CD4-positive, alpha-beta T cell (primary cell): ENCODE results near the gene DIS3L2. TPM values are rescaled to one million over a fixed set of nuclear protein-coding genes. Genes with fewer than 3 reads are reported as not detected.

ENCODE experiments used
- ATAC-seq: fragments of 200-7000 bp; cut with Tn5 transposase; one replicate; pipeline ENCODE4 v1.10.0; 2022; ENCODE audit warnings: mild to moderate bottlenecking; ENCODE audit not compliant: poor library complexity
- CTCF ChIA-PET: fragments of 350-600 bp; sonication (Branson Sonifier 250); formaldehyde crosslinking; loops from one replicate; lab custom pipeline; 2021; ENCODE audit warnings: antibody characterized with exemption, inconsistent platforms; lab: Charles Lee
- POLR2A ChIA-PET: fragments of 350-600 bp; sonication (Branson Sonifier 250); formaldehyde crosslinking; loops from one replicate; lab custom pipeline; 2021; ENCODE audit warnings: antibody characterized with exemption, inconsistent platforms; lab: Charles Lee
- DNase-seq, 14 experiments: peaks; one replicate each; pipeline ENCODE4 v3.0.0-alpha.2; 2013 to 2020; ENCODE audit warnings: mixed read lengths in 2 of 14
- H3K27ac ChIP-seq, 2 donors: one replicate each; pipeline versions ENCODE4 v1.5.1 to v1.7.0; 2013; ENCODE audit warnings: low read length in 2 of 2, low read depth in 1 of 2, mild to moderate bottlenecking in 1 of 2
- H3K27me3 ChIP-seq, 2 experiments: 1 replicate in 1 of 2; 2 replicates in 1 of 2; pipeline versions ENCODE4 v1.6.1 to v1.7.0; 2013; ENCODE audit warnings: low read length in 2 of 2, control low read depth in 1 of 2, mild to moderate bottlenecking in 1 of 2, moderate library complexity in 1 of 2; ENCODE audit not compliant: insufficient read depth in 2 of 2, control insufficient read depth in 1 of 2
- H3K36me3 ChIP-seq: one replicate; pipeline ENCODE4 v1.6.1; 2013; ENCODE audit warnings: low read length, control low read depth; ENCODE audit not compliant: insufficient read depth
- H3K4me1 ChIP-seq: one replicate; pipeline ENCODE4 v1.6.1; 2013; ENCODE audit warnings: low read length, control low read depth; ENCODE audit not compliant: insufficient read depth
- H3K4me3 ChIP-seq: one replicate; pipeline ENCODE4 v1.5.1; 2013; ENCODE audit warnings: mild to moderate bottlenecking, low read length, moderate library complexity
- H3K9me3 ChIP-seq, 2 experiments: 1 replicate in 1 of 2; 2 replicates in 1 of 2; pipeline versions ENCODE4 v1.6.1 to v1.7.0; 2013; ENCODE audit warnings: low read length in 2 of 2, mild to moderate bottlenecking in 2 of 2, control low read depth in 1 of 2, moderate library complexity in 1 of 2; ENCODE audit not compliant: control insufficient read depth in 1 of 2, insufficient read depth in 1 of 2
- H3K27ac Mint-ChIP-seq: one replicate; pipeline ENCODE4 v1.8.0; 2020; ENCODE audit warnings: mixed read lengths
- H3K27me3 Mint-ChIP-seq: one replicate; pipeline ENCODE4 v1.8.0; 2021; ENCODE audit warnings: mixed read lengths
- H3K36me3 Mint-ChIP-seq: one replicate; pipeline ENCODE4 v1.8.0; 2021; ENCODE audit warnings: low read depth, mixed read lengths
- H3K4me1 Mint-ChIP-seq: one replicate; pipeline ENCODE4 v1.8.0; 2021; ENCODE audit warnings: low read depth, mixed read lengths
- H3K4me3 Mint-ChIP-seq: one replicate; pipeline ENCODE4 v1.8.0; 2020; ENCODE audit warnings: mild to moderate bottlenecking, mixed read lengths
- H3K9me3 Mint-ChIP-seq: one replicate; pipeline ENCODE4 v1.8.0; 2020; ENCODE audit warnings: mixed read lengths
- intact Hi-C, 2 experiments: fragments of 100-400 bp; cut with DNase I in 1 of 2; cut with micrococcal nuclease in 1 of 2; formaldehyde crosslinking; loops; one replicate each; pipeline versions ENCODE4 v1.15.1 to v1.9.0; 2023 to 2025; cut with DNase I, micrococcal nuclease
- total RNA-seq, 174 experiments: library from RNA in 2 of 174; stranded (reverse) in 2 of 174; gene quantifications; one replicate each; pipeline ENCODE4 v1.2.3 and lab custom pipeline; 2021 to 2026
- TF ChIP-seq, protein P1 (sequence below): fragments of 200-600 bp; IDR thresholded peaks from one replicate; pipeline ENCODE4 v1.8.0; 2022; ENCODE audit warnings: antibody characterized with exemption, mild to moderate bottlenecking

Gene DIS3L2
- total RNA-seq, 2 experiments from 2014 or later: 59.8 to 62.9 TPM

DNA sequence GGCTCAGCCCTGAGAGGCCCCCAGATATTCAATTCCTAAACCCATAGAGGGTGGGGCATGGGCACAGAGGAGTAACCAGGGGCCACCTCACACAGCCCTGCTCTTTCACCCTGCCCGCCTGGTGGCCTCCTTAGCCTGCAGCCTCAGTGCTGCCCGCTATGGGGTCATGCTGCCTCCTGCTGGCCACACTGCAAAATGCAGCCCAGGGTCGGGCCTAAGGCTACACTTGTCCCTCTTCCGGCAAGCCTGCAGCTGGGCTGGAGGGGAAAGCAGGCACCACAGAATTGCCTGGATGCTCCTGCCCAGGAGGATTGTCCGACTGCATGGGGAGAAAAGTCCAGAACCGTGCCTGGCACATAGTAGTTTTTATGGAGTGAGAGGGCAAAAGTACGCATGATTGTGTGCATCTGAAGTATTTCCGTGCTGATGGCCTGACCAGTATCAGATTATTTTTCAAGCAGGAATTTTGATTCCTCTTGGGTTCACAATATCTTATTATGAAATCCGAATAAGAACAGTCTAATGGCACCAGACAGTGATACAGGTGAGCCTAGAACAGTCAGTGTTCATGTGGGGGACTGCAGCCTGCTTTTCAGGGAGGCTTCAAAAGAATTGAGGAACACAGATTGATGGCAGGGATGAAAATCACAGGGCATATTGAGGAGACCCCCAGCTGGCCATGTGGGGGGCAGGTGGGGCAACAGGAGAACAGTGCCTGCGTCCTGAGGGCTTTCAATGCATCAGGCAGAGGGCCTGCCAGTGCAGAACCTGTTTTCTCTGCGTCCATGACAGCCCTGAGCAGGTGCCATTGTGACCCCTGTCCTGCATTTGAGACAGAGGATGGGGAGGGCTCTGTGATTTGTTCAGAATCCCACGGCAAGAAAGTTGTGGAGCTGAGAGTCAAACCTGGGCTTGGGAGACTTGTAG is 365.9 kb downstream of the DIS3L2 start:
- no peaks in the 10 kb centered on the region for H3K27me3 ChIP-seq
- no peaks in the 10 kb centered on the region for H3K9me3 Mint-ChIP-seq
- H3K27ac ChIP-seq: no peak overlapping the region
- H3K27ac Mint-ChIP-seq: peak overlapping the region; percentile 49
- intact Hi-C loops: loop anchor here (1.0 to 10.0 kb wide), 8 partner anchors 53 to 543 kb away; partner anchors contain the start of genes COPS7B (in 1 of the 2) and PDE6D (in 1 of the 2)
- H3K36me3 Mint-ChIP-seq: no peaks in the 10 kb centered on the region
- H3K4me3 Mint-ChIP-seq: no peak overlapping the region
- H3K4me3 ChIP-seq: no peak overlapping the region
- DNase-seq: peak; percentile 75 to 89 (median 84)
- peaks cover 25% of the 10 kb centered on the region for H3K4me1 ChIP-seq
- H3K9me3 ChIP-seq: no peaks in the 10 kb centered on the region
- H3K4me1 Mint-ChIP-seq: peaks cover 22% of the 10 kb centered on the region
- no peaks in the 10 kb centered on the region for H3K27me3 Mint-ChIP-seq
- H3K36me3 ChIP-seq: no peaks in the 10 kb centered on the region
- ChIA-PET CTCF (interaction anchor here (0.5 to 1.1 kb wide), 6 partner anchors 12 to 416 kb away, joined by 3 to 4 read pairs (median 3); no protein-coding TSS in a partner anchor), POLR2A (no interaction called here)
- TF ChIP-seq, protein P1, sequence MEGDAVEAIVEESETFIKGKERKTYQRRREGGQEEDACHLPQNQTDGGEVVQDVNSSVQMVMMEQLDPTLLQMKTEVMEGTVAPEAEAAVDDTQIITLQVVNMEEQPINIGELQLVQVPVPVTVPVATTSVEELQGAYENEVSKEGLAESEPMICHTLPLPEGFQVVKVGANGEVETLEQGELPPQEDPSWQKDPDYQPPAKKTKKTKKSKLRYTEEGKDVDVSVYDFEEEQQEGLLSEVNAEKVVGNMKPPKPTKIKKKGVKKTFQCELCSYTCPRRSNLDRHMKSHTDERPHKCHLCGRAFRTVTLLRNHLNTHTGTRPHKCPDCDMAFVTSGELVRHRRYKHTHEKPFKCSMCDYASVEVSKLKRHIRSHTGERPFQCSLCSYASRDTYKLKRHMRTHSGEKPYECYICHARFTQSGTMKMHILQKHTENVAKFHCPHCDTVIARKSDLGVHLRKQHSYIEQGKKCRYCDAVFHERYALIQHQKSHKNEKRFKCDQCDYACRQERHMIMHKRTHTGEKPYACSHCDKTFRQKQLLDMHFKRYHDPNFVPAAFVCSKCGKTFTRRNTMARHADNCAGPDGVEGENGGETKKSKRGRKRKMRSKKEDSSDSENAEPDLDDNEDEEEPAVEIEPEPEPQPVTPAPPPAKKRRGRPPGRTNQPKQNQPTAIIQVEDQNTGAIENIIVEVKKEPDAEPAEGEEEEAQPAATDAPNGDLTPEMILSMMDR: peak; percentile 93
- ATAC-seq: peak; percentile 92

DNA sequence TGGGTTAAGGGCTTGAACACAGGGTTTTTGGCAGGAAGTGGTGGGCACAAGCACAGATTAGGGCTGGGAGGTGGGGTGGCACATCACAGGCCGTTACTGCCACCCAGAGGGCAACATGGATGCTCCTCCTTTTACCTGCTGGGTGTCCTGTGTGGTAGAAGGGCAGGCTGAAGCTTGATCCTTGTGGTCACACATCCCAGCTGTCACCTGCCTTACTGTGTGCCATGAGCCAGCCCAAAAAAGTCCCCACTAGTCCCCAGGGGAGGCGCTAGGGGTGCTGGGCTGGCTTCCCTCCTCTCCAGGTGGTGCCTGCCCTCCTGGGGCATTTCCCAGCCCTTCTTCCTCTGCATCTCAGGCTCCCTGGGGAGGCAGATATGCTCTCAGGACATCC is 366.5 kb downstream of the DIS3L2 start:
- intact Hi-C loops: loop anchor here (5.0 to 10.0 kb wide), 6 partner anchors 53 to 543 kb away; partner anchors contain the start of genes COPS7B (in 1 of the 2) and PDE6D (in 1 of the 2)
- no peak overlapping the region for H3K4me3 Mint-ChIP-seq
- H3K27ac ChIP-seq: no peak overlapping the region
- TF ChIP-seq, protein P1: no peak
- no peak for DNase-seq
- ChIA-PET CTCF (no interaction called here), POLR2A (no interaction called here)
- H3K4me1 ChIP-seq: peaks cover 18% of the 10 kb centered on the region
- H3K4me1 Mint-ChIP-seq: peaks cover 15% of the 10 kb centered on the region
- no peaks in the 10 kb centered on the region for H3K9me3 Mint-ChIP-seq
- ATAC-seq: no peak
- H3K36me3 ChIP-seq: no peaks in the 10 kb centered on the region
- no peaks in the 10 kb centered on the region for H3K36me3 Mint-ChIP-seq
- no peak overlapping the region for H3K4me3 ChIP-seq
- H3K27me3 Mint-ChIP-seq: no peaks in the 10 kb centered on the region
- no peak overlapping the region for H3K27ac Mint-ChIP-seq
- H3K27me3 ChIP-seq: no peaks in the 10 kb centered on the region
- no peaks in the 10 kb centered on the region for H3K9me3 ChIP-seq

DNA sequence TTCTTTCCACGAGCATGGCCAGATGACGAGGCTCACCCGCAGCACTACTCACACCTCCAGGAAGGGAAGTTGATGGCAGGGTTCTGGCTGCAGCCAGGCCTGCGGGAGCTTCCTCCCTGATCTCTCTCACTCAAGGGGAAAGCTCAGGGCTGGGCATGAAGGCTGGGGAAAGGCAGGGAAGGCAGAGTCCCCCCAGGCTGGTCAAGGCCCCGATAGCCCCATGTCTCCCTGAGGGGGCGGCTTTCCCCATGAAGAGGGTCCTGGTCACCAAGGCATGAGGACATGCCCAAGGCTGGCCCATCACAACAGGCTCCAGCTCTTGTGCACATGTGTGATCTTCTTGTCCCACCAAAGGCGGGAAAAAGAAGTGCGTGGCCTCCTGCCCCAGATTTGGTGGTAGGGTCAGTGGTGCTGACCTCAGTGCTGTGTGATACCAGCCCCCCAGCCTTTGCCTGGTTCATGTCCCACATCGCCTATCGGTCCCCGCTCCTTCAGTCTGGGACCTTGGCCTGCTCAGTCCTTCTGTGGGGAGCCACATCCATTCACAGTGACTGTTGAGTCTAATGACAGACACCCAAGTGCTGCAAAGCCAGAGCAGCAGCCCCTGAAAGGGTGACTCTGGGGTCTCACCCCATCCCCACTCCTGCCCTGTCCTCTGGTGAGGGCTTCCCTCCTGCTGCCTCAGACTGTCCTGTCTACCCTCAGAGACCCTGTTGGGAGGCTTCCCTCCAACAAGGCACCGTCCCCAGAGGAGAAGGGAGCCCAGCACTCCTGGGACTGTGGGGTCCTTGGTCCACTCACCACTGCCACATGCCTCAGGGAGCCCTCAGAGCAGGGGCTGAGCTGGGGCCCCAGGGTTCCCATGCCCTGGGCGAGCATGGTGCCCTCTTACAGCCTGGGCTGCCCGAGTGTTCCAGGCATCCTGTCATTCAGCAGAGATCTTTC is 367.3 kb downstream of the DIS3L2 start:
- no peaks in the 10 kb centered on the region for H3K36me3 Mint-ChIP-seq
- intact Hi-C loops: loop anchor here (5.0 to 10.0 kb wide), 6 partner anchors 54 to 544 kb away; partner anchors contain the start of genes COPS7B (in 1 of the 2) and PDE6D (in 1 of the 2)
- no peaks in the 10 kb centered on the region for H3K9me3 Mint-ChIP-seq
- ChIA-PET POLR2A (no interaction called here), CTCF (no interaction called here)
- no peaks in the 10 kb centered on the region for H3K27me3 ChIP-seq
- H3K4me3 Mint-ChIP-seq: no peak overlapping the region
- no peaks in the 10 kb centered on the region for H3K36me3 ChIP-seq
- no peaks in the 10 kb centered on the region for H3K27me3 Mint-ChIP-seq
- H3K4me3 ChIP-seq: no peak overlapping the region
- H3K27ac ChIP-seq: no peak overlapping the region
- TF ChIP-seq, protein P1: no peak
- DNase-seq: peak in 2 of 14 experiments; percentile 0 to 28
- peaks cover 13% of the 10 kb centered on the region for H3K4me1 ChIP-seq
- H3K27ac Mint-ChIP-seq: no peak overlapping the region
- no peak for ATAC-seq
- peaks cover 11% of the 10 kb centered on the region for H3K4me1 Mint-ChIP-seq
- H3K9me3 ChIP-seq: no peaks in the 10 kb centered on the region
